Raji (cell line): Measurements from ENCODE around the gene EVI2B.

Experiments used
- POLR2A ChIP-seq: IDR thresholded peaks from 2 replicates; pipeline ENCODE4 v1.6.1; 2011; ENCODE audit warnings: low read depth, low read length, control low read depth; ENCODE audit not compliant: insufficient read depth

The EVI2B gene

DNA sequence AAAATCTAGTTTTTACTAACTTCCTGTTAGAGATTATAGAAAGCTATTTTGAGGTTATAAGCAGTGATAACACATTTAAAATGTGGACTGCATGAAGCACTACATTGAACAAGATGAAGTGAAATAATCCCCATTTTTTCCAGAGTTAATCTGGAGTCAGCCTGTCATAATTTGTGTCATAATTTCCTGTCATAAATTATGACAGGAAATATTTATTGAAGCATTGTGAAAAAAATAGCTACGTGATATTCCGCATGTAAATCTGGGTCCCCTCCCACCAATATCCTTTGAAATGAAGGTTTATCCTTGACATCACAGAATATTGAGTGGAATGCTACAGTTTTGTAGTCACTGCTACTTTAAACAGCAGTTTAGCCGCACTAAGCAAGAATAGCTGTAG, 56.9 kb downstream of the EVI2B start:
- no peak for TF ChIP-seq POLR2A

- TF ChIP-seq POLR2A = no peak
These were observed 59.2 kb downstream of the EVI2B start for GRCh38 chr17:31254654-31255053.
